Ishikawa (cell line): ENCODE measurements around the gene ENDOD1.

Source experiments
- CEBPB ChIP-seq: IDR thresholded peaks from 2 replicates; pipeline ENCODE4 v1.6.1; 2012
- CREB1 ChIP-seq: IDR thresholded peaks from 2 replicates; pipeline ENCODE4 v1.6.1; 2012; ENCODE audit warnings: low read depth
- EGR1 ChIP-seq: IDR thresholded peaks from 2 replicates; pipeline ENCODE4 v1.6.1; 2012
- EP300 ChIP-seq: IDR thresholded peaks from 2 replicates; pipeline ENCODE4 v1.6.1; 2012; ENCODE audit warnings: borderline replicate concordance
- FOXM1 ChIP-seq: IDR thresholded peaks from 2 replicates; pipeline ENCODE4 v1.6.1; 2012; ENCODE audit warnings: low read depth, borderline replicate concordance
- MAX ChIP-seq: IDR thresholded peaks from 2 replicates; pipeline ENCODE4 v1.6.1; 2012
- NFIC ChIP-seq: IDR thresholded peaks from 2 replicates; pipeline ENCODE4 v1.6.1; 2012
- RAD21 ChIP-seq: IDR thresholded peaks from 2 replicates; pipeline ENCODE4 v1.6.1; 2012; ENCODE audit warnings: low read depth
- TAF1 ChIP-seq: IDR thresholded peaks from 2 replicates; pipeline ENCODE4 v1.6.1; 2012; ENCODE audit warnings: low read depth, mild to moderate bottlenecking
- TCF12 ChIP-seq: IDR thresholded peaks from 2 replicates; pipeline ENCODE4 v1.6.1; 2012; ENCODE audit warnings: low read depth
- TEAD4 ChIP-seq: IDR thresholded peaks from 2 replicates; pipeline ENCODE4 v1.6.1; 2012
- YY1 ChIP-seq: IDR thresholded peaks from 2 replicates; pipeline ENCODE4 v1.6.1; 2012; ENCODE audit warnings: low read depth
- ZBTB7A ChIP-seq: IDR thresholded peaks from 2 replicates; pipeline ENCODE4 v1.6.1; 2012; ENCODE audit warnings: low read depth
- TF ChIP-seq, protein P1 (sequence below): IDR thresholded peaks from 2 replicates; pipeline ENCODE4 v1.6.1; 2012
- TF ChIP-seq, protein P2 (sequence below): IDR thresholded peaks from 2 replicates; pipeline ENCODE4 v1.6.1; 2012; ENCODE audit warnings: low read depth, mild to moderate bottlenecking

The ENDOD1 gene

DNA sequence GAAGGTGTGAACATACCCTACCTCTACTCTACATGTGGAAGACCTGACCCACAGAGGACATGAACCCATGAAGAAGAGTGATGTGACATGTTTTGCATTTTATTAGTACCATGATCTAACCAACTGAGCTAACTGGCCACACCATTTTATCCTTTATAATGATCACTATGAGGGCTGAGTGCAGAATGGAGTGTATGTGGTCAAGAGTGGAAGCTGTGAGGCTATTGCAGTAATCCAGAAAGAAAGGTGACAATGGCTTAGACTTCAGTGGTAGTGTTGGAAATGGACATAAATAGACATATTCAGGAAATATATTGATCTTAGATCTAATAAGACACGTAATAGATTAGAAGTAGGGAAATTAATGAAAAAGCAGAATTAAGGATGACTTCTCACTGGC is 19.2 kb upstream of the ENDOD1 start:
- TF ChIP-seq EP300, result no peak
- TF ChIP-seq RAD21, result no peak
- no peak for TF ChIP-seq MAX
- TF ChIP-seq NFIC, result no peak
- TF ChIP-seq, protein P1, sequence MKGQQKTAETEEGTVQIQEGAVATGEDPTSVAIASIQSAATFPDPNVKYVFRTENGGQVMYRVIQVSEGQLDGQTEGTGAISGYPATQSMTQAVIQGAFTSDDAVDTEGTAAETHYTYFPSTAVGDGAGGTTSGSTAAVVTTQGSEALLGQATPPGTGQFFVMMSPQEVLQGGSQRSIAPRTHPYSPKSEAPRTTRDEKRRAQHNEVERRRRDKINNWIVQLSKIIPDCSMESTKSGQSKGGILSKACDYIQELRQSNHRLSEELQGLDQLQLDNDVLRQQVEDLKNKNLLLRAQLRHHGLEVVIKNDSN, result no peak
- TF ChIP-seq ZBTB7A, result no peak
- no peak for TF ChIP-seq FOXM1
- TF ChIP-seq CEBPB, result no peak
- TF ChIP-seq TEAD4, result no peak
- TF ChIP-seq, protein P2, sequence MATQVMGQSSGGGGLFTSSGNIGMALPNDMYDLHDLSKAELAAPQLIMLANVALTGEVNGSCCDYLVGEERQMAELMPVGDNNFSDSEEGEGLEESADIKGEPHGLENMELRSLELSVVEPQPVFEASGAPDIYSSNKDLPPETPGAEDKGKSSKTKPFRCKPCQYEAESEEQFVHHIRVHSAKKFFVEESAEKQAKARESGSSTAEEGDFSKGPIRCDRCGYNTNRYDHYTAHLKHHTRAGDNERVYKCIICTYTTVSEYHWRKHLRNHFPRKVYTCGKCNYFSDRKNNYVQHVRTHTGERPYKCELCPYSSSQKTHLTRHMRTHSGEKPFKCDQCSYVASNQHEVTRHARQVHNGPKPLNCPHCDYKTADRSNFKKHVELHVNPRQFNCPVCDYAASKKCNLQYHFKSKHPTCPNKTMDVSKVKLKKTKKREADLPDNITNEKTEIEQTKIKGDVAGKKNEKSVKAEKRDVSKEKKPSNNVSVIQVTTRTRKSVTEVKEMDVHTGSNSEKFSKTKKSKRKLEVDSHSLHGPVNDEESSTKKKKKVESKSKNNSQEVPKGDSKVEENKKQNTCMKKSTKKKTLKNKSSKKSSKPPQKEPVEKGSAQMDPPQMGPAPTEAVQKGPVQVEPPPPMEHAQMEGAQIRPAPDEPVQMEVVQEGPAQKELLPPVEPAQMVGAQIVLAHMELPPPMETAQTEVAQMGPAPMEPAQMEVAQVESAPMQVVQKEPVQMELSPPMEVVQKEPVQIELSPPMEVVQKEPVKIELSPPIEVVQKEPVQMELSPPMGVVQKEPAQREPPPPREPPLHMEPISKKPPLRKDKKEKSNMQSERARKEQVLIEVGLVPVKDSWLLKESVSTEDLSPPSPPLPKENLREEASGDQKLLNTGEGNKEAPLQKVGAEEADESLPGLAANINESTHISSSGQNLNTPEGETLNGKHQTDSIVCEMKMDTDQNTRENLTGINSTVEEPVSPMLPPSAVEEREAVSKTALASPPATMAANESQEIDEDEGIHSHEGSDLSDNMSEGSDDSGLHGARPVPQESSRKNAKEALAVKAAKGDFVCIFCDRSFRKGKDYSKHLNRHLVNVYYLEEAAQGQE, result no peak
- TF ChIP-seq YY1, result no peak
- TF ChIP-seq CREB1, result no peak
- no peak for TF ChIP-seq TCF12
- no peak for TF ChIP-seq EGR1
- no peak for TF ChIP-seq TAF1

DNA sequence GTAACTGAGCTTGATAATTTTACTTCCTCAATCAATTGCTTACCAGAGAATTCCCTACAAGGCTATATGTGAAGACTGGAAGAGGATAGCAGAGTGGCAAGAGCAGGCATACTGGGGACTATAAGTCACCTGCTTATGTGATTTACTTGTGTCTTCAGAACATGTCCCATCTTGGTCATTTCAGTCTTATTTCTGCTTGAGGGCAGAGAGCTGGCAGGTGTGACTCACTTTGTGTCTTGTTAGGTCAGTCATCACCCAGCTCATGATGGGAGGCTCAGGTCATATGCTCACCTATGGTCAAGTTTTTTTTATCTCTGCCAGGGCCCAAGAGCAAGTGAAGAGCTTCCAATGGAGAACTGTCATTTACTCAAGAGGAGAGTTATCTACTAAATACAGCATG is 16.7 kb upstream of the ENDOD1 start:
- no peak for TF ChIP-seq RAD21
- TF ChIP-seq, protein P2, result no peak
- TF ChIP-seq CREB1, result no peak
- no peak for TF ChIP-seq MAX
- TF ChIP-seq TAF1, result no peak
- TF ChIP-seq EGR1, result no peak
- TF ChIP-seq CEBPB, result no peak

DNA sequence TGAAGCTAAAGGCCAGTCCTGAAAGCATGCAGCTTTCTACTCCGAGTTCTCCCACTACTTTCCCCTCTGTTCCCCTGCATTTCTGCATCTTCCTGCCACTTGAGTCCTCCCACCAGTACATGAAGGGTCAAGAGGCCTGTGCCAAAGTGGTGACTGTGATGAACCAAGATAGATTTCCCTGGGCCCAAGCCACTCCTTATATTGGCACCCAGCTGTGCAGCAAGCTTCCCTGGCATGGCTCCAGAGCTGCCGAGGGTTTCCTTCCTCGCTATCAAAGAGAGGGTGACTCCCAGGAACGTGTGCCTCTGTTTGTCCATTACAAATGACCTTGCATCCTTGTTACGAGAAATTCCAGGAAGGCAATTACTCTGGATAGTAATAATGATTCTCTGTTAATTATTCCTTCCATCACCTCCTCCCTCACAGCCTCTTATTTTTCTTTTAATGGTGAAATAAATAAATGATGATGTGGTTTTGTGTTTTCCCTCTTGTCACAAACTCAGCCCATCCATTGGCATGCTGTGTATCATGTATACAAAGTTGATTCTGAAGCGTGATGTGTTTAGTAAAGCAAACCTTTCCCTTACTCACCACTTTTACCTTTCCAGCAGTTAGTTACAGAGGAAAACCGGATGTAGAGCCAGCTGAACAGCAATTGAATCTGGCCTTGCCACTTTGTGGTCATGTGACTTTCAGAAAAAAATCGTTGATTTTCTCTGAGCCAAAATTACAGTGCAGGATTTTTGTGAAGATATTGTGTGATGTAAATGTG is 14.7 kb upstream of the ENDOD1 start:
- TF ChIP-seq RAD21 (no peak), NFIC (0 out of 2 replicates have a peak, but pooled peaks have one; percentile 44), ZBTB7A (no peak)
- TF ChIP-seq, protein P1, result peak; percentile 71

GRCh38 chr11:95076416-95076815 is 13.2 kb upstream of the ENDOD1 start:
- peak; percentile 99 for TF ChIP-seq CEBPB
- peak; percentile 38; the same call in 1 of the 2 replicates for TF ChIP-seq TCF12
- no peak for TF ChIP-seq MAX
- TF ChIP-seq FOXM1, result peak; percentile 82; the same call in 1 of the 2 replicates
- peak; percentile 62; the same call in 1 of the 2 replicates for TF ChIP-seq NFIC

DNA sequence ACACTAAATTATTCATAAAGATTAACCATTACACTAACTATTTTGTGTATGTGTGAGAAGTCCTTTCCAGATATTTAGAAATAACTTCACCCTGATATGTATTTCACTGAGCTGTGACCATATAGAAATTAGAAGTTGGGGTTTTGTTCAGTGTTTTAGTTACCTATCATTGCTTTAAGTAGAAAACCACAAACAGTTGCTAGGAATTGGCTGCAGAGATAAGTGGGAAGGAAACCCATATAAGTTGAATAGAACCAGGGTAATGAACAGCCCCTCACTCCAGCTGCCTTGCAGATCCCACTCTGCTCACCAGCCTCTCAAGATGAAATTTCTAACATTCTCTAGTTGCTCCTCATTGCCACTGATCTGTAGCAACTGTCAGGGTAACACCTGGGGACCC is 12.7 kb upstream of the ENDOD1 start:
- TF ChIP-seq NFIC (no peak), EP300 (no peak), EGR1 (no peak), FOXM1 (no peak), TCF12 (no peak), TAF1 (no peak), CEBPB (no peak), YY1 (no peak), CREB1 (no peak), MAX (no peak), RAD21 (no peak), ZBTB7A (no peak), TEAD4 (no peak)
- TF ChIP-seq, protein P1, result no peak
- TF ChIP-seq, protein P2, result no peak
